Muscle layer of colon (tissue), 2 donors: ENCODE data around the gene NME3.
"Not testable (repeated sequence)": the region's sequence is repeated elsewhere in the genome, so short reads cannot be mapped to it uniquely, and the experiment has no call there.

Source experiments
- H3K27ac ChIP-seq: one replicate; pipeline ENCODE4 v1.7.0; 2013; ENCODE audit warnings: low read depth, mild to moderate bottlenecking, low read length, moderate library complexity
- H3K27me3 ChIP-seq, 2 donors: one replicate each; pipeline ENCODE4 v1.7.0; 2013; ENCODE audit warnings: low read length in 2 of 2, mild to moderate bottlenecking in 2 of 2; ENCODE audit not compliant: insufficient read depth in 2 of 2, control insufficient read depth in 1 of 2
- H3K36me3 ChIP-seq: one replicate; pipeline ENCODE4 v1.7.0; 2013; ENCODE audit warnings: mild to moderate bottlenecking, low read length; ENCODE audit not compliant: insufficient read depth
- H3K4me1 ChIP-seq: one replicate; pipeline ENCODE4 v1.7.0; 2013; ENCODE audit warnings: mild to moderate bottlenecking, low read length; ENCODE audit not compliant: insufficient read depth
- H3K4me3 ChIP-seq, 2 donors: one replicate each; pipeline ENCODE4 v1.7.0; 2013; ENCODE audit warnings: low read length in 2 of 2, low read depth in 1 of 2, mild to moderate bottlenecking in 1 of 2, moderate library complexity in 1 of 2
- H3K9ac ChIP-seq: one replicate; pipeline ENCODE4 v1.7.0; 2013; ENCODE audit warnings: low read length
- H3K9me3 ChIP-seq: one replicate; pipeline ENCODE4 v1.7.0; 2013; ENCODE audit warnings: mild to moderate bottlenecking, low read length
- donor health status: abdominal sarcoma.
- donor health status: Adenocarcinoma of cecum.

The NME3 gene

GRCh38 chr16:1740781-1741490 lies 30.4 kb downstream of the NME3 start:
- Histone ChIP-seq H3K4me1 (no peaks in the 10 kb centered on the region), H3K36me3 (peaks cover 19% of the 10 kb centered on the region), H3K27ac (no peak overlapping the region)

GRCh38 chr16:1740234-1740633 lies 31.1 kb downstream of the NME3 start:
- Histone ChIP-seq H3K36me3 (peaks cover 19% of the 10 kb centered on the region), H3K27me3 (no peaks in the 10 kb centered on the region), H3K9me3 (no peaks in the 10 kb centered on the region), H3K4me3 (no peak overlapping the region), H3K9ac (no peak overlapping the region), H3K27ac (no peak overlapping the region), H3K4me1 (no peaks in the 10 kb centered on the region)

More at GRCh38 chr16:1740781-1741490, 30.4 kb downstream of the NME3 start:
- no peaks in the 10 kb centered on the region for H3K27me3 ChIP-seq
- no peak overlapping the region for H3K9ac ChIP-seq
- no peaks in the 10 kb centered on the region for H3K9me3 ChIP-seq
- no peak overlapping the region for H3K4me3 ChIP-seq

- Histone ChIP-seq H3K4me3 (no peak overlapping the region), H3K27ac (no peak overlapping the region), H3K36me3 (peaks cover 38% of the 10 kb centered on the region), H3K27me3 (no peaks in the 10 kb centered on the region), H3K9me3 (no peaks in the 10 kb centered on the region), H3K9ac (no peak overlapping the region), H3K4me1 (no peaks in the 10 kb centered on the region)
Measured at GRCh38 chr16:1734816-1735215, 36.5 kb downstream of the NME3 start.

- Histone ChIP-seq H3K27ac (no peak overlapping the region), H3K36me3 (peaks cover 42% of the 10 kb centered on the region), H3K4me1 (no peaks in the 10 kb centered on the region), H3K4me3 (no peak overlapping the region), H3K27me3 (no peaks in the 10 kb centered on the region), H3K9ac (no peak overlapping the region), H3K9me3 (no peaks in the 10 kb centered on the region)
Measured at GRCh38 chr16:1734123-1734522, 37.2 kb downstream of the NME3 start.

GRCh38 chr16:1732551-1732987 lies 38.8 kb downstream of the NME3 start:
- H3K27ac ChIP-seq, H3K9ac ChIP-seq, H3K4me1 ChIP-seq, H3K27me3 ChIP-seq, H3K9me3 ChIP-seq, H3K4me3 ChIP-seq: not testable (repeated sequence)
- H3K36me3 ChIP-seq = peaks cover 58% of the 10 kb centered on the region

GRCh38 chr16:1732071-1732470 lies 39.3 kb downstream of the NME3 start:
- H3K9me3 ChIP-seq = no peaks in the 10 kb centered on the region
- no peak overlapping the region for H3K9ac ChIP-seq
- H3K27me3 ChIP-seq = no peaks in the 10 kb centered on the region
- H3K4me3 ChIP-seq = no peak overlapping the region
- no peaks in the 10 kb centered on the region for H3K4me1 ChIP-seq
- H3K36me3 ChIP-seq = peaks cover 62% of the 10 kb centered on the region
- no peak overlapping the region for H3K27ac ChIP-seq

- no peaks in the 10 kb centered on the region for H3K4me1 ChIP-seq
- no peak overlapping the region for H3K4me3 ChIP-seq
- H3K27me3 ChIP-seq = no peaks in the 10 kb centered on the region
- no peaks in the 10 kb centered on the region for H3K9me3 ChIP-seq
- H3K27ac ChIP-seq = no peak overlapping the region
- H3K9ac ChIP-seq = no peak overlapping the region
- peaks cover 66% of the 10 kb centered on the region for H3K36me3 ChIP-seq
Measured at GRCh38 chr16:1731603-1732002, 39.7 kb downstream of the NME3 start.

- Histone ChIP-seq H3K27me3 (no peaks in the 10 kb centered on the region), H3K4me3 (no peak overlapping the region), H3K36me3 (peaks cover 72% of the 10 kb centered on the region), H3K9me3 (no peaks in the 10 kb centered on the region), H3K9ac (no peak overlapping the region), H3K4me1 (no peaks in the 10 kb centered on the region), H3K27ac (no peak overlapping the region)
Measured at GRCh38 chr16:1731073-1731472, 40.3 kb downstream of the NME3 start.

GRCh38 chr16:1729445-1729844 lies 41.9 kb downstream of the NME3 start:
- H3K9me3 ChIP-seq = no peaks in the 10 kb centered on the region
- H3K4me1 ChIP-seq = no peaks in the 10 kb centered on the region
- H3K36me3 ChIP-seq = peaks cover 72% of the 10 kb centered on the region
- H3K4me3 ChIP-seq = no peak overlapping the region
- H3K27me3 ChIP-seq = no peaks in the 10 kb centered on the region
- H3K9ac ChIP-seq = no peak overlapping the region
- H3K27ac ChIP-seq = no peak overlapping the region

GRCh38 chr16:1729026-1729425 lies 42.3 kb downstream of the NME3 start:
- H3K4me1 ChIP-seq = no peaks in the 10 kb centered on the region
- H3K9ac ChIP-seq = no peak overlapping the region
- peaks cover 71% of the 10 kb centered on the region for H3K36me3 ChIP-seq
- no peak overlapping the region for H3K27ac ChIP-seq
- no peak overlapping the region for H3K4me3 ChIP-seq
- no peaks in the 10 kb centered on the region for H3K27me3 ChIP-seq
- no peaks in the 10 kb centered on the region for H3K9me3 ChIP-seq

- Histone ChIP-seq H3K4me3 (no peak overlapping the region), H3K4me1 (peaks cover 5% of the 10 kb centered on the region)
Measured at GRCh38 chr16:1727651-1728624, 43.4 kb downstream of the NME3 start.

More at GRCh38 chr16:1727651-1728624, 43.4 kb downstream of the NME3 start:
- peaks cover 60% of the 10 kb centered on the region for H3K36me3 ChIP-seq
- no peaks in the 10 kb centered on the region for H3K9me3 ChIP-seq
- no peak overlapping the region for H3K27ac ChIP-seq
- no peaks in the 10 kb centered on the region for H3K27me3 ChIP-seq
- no peak overlapping the region for H3K9ac ChIP-seq
